Stimulated activated CD4-positive, alpha-beta T cell treated with anti-CD3 and anti-CD28 coated beads, Interleukin-4, amount 100 ng/mL, for 4 hours (primary cell): ENCODE measurements around the gene FRG2C.
A peak's percentile ranks its signal among the peaks of the same experiment; 100 is the strongest.
"Not testable (repeated sequence)": the region's sequence is repeated elsewhere in the genome, so short reads cannot be mapped to it uniquely, and the experiment has no call there.

Experiments
- DNase-seq, 2 experiments: peaks; one replicate each; pipeline ENCODE4 v3.0.0-alpha.2; 2020

FRG2C gene

DNA sequence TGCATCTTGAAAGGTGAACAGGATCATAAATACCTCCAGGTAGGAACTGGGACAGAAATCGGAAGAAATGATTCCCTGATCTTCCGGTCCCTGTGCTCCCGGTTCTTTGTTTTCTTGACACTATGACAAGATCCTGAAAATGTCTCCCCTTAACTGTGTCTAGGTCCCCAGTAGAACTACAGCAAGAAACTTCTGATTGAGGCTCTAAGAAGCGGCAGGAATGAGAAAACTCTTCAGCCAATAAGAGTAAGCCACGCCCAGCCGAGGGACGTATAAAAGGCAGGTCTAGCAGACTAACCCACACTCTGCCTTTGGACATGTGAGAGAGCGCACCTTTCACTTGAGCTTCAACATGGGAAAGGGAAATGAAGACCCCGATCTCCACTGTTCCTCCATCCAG lies at the start of gene FRG2C:
Gene FRG2C, plus strand, starts transcription at position 301 of the 400 bp plus-strand sequence. Its CDS starts 52 bp downstream, at position 353.
- not testable (repeated sequence) for DNase-seq

DNA sequence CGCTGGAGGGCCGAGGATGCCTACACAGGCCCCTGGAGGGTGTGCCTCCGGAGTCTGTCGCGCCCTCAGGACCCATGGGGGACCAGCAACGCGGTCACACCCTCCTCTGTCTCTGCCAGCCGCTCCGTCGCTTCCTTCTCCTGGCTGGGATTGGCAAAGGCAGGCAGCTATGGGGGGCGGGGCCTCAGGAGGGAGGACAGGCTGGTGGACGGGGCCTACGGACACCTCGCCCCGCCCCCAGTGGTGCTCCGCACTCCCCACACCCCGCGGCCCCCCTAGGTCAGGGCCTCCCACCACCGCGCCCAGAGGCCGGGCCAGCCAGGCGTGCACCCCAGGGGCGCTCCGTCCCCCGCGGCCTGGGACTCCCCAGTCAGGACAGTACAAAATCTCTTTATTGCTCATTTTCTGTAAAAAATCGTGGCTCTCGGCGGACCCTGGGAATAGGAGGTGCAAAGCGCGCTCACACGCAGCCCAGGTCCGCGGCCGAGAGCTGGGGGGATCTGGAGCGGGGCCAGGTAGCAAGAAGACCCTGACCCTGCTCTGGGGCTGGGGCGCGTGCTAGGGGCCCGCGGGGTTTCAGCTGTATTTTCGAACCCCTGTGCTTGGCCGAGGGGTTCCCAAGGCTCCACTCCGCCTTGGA lies 45.3 kb upstream of the FRG2C start:
- not testable (repeated sequence) for DNase-seq

DNA sequence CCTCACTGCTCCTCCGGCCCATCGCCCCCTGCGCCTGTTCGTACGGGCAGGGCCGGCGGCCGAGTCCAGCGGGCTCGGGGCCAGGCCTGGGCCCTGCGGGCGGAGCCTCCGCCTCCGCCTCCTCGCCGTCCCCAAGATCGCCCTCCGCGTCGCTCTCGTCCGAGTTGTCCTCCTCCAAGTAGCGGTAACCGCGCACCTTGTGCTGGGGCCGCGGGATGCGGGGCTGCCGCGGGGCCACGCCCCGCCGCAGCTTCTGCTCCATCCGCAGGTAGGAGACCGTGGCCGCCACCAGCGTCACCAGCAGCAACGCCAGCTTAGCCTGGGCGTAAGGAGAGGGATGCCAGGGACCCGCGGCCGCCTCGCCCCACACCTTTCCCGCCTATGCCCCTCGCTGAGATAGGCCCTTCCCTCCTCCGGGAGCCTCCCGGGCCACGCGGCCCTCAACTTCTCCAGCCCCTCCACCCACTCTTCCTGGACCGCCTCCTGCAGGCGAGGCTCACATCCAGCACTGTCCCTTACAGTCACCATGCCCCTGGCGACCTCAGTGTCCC lies 44.6 kb upstream of the FRG2C start:
- not testable (repeated sequence) for DNase-seq

DNA sequence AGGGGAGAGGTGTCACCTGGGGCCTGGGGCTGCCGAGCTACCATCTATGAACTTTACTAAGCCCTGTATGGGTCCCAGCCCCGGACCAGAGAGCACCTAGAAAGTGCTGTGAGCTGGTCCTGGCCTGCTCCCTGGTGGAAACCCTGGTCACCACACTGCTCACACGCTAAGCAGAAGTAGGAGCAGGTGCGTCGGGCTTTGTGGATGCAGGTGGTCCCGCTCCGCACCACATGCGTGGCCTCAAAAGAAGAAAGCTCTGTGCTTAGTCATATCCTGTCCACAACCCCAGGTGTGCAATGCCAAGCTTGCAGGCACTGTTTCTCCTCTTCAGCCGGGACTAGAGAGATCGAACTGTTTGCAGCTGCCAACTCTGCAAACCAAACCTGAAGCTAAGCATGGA lies 42.4 kb upstream of the FRG2C start:
- not testable (repeated sequence) for DNase-seq

DNA sequence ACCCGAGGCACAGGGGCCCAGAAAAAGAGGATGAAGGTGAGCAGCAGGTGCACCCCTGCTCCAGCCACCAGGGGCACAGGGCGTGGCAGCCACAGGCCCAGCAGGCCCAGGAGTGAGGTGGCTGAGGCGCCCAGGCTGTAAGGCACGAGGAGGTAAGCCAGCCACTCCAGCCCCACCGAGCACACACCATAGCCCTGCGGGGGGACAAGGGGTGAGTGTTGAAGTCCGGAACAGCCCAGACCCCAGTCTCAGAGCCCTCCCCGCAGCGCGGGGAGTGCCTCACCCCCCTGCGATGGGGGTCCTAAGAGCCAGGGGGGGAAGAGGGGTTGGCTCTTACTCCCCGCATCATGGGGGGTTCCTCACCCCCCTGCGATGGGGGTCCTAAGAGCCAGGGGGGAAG lies 40.5 kb upstream of the FRG2C start:
- DNase-seq, result not testable (repeated sequence)

DNA sequence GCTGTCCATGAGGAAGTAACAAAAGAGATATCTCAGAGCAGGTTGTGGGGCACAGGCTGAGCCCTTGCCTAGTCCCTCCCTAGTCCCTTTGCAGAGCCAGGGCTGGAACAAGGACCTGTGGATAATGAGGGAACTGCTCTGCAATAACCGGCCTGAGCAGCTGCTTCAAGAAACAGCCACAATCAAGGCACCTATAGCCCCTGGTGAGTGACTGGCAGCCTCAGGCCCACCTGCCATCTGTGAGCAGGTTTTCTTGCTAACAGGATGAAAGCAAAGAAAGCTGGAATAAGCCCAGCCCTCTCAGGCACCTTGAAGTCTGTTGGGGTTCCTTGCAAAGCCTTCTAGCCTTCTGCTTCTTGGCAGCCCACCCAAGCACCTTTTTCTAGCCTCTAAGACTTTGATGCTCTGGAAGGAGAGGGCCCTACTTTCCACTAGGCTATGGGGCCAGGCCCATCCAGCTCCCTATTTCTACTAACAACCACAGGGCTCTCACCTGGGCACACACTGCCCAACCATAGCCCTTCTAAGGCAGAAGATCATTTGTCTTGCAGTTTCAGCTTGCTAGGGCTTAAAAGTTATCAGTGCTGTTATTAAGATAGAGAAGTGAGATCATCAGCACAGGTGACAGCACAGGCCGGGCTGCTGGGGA lies 33.1 kb upstream of the FRG2C start:
- DNase-seq, result not testable (repeated sequence)

DNA sequence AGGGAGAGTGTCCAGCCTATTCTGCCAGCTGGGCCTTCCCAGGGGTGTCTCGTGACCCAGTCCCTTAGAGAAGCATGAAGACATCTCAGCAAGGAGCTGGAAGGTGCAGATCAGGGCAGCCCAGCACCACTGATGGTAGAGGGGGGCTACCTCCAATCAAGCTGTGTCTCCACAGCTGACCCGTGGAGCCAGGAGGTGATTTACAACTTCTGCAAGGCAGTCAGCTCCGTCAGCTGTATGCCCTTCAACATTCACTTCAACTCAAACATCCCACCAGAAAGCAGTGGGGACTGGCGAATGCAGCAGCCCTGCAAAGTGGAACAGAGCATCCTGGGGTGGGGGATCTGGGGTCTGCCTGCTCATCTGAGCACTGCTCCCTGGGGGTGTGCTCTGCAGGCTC lies 32.6 kb upstream of the FRG2C start:
- no peak for DNase-seq

DNA sequence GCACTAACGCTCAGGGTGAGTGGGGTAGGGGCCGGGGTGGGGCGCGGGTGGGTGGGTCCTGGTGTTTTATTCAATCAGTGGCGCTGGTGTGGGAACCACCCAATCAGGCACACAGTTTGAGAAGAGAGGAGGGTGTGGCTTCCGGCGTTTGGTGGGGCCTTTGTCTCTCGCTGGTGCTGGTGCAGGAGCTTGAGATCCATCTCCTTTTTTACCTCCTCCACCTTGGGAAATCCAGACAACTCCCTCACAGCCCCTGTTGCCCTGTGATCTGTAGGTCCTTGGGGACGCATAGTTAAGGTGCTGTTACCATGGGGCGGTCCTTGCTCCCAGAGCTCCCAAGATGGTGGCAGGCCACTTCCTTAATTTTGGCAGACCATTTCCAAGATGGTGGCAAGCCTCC lies 25.2 kb upstream of the FRG2C start:
- DNase-seq, result not testable (repeated sequence)

DNA sequence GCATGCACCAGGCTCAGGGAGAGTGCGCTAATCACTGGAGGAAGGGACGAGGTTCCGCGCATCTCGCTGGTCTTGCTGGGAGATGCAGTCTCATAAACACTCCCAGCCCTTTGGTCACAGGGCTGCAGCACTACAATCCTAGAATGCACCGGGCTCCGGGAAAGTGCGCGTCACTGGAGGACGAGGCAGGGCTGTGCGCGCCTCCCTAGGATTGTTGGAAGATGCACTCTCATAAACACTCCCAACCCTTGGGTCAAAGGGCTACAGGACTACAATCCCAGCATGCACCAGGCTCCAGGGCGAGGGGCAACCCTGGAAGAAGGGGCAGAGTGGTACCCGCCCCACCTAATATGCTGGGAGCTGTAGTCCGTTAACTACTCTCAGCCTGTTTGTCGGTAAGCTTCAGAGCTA lies 23.0 kb upstream of the FRG2C start:
- peak in 1 of 2 experiments; percentile 27 for DNase-seq

DNA sequence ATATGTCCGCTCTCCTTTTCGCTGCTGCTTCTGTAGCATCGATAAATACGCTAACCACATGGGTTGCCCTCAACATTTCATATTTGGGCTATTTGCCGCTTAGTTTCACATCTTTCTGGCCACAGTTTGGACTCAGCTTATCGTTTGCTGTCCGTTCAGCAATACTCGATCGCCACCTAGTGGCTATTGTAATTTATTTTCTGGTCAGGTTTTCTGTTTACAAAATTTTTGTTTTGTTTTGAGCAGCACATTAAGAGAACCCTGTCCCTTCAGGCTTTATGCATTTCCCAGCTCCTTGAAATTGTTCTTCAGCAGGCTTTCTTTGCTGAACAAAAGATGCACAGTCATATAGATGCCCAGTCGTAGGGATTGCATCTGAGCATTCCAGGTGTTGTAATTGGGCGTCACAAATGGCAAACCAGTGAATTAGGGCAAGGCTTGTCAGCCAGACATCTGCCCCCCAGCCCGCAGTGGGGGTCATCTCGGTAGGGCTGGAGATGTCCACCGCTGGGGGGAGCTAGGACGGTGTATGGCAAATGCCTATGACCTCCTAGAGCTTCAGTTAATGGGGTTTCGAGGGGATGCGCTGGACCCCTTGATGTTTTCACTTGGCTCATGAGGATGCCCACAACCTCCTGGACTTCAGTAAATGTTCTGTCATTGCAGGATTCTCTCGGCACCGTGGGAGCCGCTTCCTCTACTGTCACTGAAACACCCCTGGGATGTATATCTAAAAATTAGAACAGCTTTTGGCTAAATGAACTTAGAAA lies 20.9 kb upstream of the FRG2C start:
- DNase-seq, result not testable (repeated sequence)

DNA sequence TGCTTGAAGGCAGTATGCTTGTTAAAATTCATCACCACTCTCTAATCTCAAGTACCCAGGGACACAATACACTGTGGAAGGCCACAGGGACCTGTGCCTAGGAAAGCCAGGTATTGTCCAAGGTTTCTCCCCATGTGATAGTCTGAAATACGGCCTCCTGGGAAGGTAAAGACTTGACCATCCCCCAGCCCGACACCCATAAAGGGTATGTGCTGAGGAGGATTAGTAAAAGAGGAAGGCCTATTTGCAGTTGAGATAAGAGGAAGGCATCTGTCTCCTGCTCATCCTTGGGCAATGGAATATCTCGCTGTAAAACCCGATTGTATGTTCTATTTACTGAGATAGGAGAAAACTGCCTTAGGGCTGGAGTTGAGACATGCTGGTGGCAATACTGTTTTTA lies 18.6 kb upstream of the FRG2C start:
- DNase-seq, result not testable (repeated sequence)

DNA sequence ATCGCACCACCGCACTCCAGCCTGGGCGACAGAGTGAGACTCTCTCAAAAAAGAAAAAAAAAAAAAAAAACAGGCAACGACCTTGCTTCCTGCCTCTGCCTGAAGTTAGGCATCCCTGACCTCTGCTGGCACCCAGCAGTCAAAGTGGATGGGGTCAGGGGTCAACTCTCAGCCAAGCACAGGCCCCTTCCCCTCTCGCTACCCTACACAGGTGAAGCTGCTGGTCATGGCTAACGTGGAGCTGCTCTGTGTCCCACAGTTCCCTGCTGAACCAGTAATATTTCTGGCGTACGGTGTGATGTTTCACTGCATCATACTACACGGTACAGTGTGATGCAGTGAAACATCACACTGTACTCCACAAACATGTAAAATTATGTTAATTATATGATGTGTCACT lies 13.9 kb upstream of the FRG2C start:
- DNase-seq, result no peak

DNA sequence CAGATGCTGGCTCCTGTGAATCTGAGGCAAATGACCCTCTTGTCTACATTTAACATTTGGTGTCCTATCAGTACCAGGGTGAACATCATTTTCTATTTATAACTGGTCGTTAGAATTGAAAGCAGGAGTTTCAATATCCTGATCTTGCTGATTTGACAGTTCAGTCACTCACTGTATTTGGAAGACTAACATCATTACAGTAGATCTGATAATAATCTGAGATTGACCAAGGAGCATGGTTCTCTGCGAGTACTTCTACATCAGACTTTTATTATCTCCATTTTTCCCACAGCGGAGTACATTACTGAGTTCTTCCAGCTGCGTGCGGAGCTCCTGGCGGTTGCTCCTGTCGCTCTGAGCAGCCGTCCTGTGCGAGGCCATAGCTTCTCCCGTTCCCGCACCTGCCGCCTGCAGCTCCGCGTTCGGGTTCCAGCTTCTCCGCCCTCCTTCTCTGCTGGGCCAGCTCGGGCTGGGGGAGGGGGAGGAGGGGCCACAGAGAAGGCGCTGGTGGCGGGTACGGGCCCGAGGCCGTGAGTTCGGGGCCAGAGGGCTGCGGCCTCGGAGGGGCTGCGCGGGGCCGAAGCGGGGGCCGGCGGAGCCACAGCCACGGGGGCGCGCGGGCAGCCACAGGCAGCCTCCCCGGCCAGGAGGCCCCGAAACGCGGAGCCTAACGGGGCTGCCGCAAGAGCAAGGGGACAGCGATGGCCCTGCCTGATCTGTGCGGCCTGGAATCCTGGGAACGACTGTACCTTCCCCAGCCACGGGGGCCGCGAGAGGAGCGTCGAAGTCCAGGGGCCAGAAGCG lies 8.8 kb upstream of the FRG2C start:
- DNase-seq, result not testable (repeated sequence)

DNA sequence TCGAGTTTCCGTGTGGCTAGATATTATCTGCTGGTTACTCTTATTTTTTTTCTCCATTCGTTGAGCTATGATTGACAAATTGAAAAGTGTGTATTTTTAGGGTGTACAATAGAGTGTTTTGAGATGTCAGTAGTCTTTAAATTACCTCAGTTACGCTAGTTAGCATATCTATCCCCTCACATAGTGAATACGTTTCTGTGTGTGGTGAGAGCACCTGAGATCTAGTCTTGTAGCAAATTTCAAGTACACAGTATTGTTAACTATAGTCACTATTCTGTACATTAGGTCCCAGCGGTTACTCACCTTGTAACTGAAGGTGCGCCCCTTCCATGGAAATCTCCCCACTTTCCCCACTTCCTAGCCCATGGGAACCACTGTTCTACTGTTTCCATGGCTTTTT lies 8.2 kb upstream of the FRG2C start:
- DNase-seq, result not testable (repeated sequence)

DNA sequence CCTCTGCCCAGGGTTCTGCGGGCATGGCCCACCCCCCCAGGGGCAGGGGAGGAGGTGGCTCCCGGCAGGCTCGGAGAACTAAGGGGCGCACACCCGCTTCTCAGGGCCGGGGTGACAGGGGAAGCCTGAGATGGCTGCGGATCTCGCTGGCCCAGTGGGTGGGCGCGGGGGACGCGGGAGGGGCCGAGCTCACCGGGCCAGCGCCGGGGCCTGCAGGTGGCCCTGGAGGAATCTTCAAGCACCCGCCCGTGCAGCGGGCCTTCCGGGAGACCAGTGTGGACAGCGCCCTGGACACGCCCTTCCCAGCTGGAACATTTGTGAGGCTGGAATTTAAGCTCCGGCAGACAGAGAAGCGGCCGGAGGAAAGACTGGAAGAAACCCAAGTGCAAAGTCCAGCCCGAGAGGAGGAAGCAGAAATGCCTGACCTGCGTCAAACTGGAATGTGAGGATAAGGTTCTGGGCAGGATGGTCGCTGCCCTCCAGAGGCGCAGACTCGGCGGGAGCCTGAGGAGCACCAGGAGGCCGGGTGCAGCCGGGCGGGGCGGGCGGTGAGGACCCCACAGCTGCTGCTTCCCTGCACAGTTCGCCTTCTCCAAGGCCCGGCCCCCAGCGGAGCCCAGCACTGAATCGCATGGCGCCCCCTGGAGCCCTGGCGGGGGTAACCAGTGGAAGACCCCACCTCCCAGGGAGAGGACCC lies 5.6 kb upstream of the FRG2C start:
- DNase-seq, result not testable (repeated sequence)

DNA sequence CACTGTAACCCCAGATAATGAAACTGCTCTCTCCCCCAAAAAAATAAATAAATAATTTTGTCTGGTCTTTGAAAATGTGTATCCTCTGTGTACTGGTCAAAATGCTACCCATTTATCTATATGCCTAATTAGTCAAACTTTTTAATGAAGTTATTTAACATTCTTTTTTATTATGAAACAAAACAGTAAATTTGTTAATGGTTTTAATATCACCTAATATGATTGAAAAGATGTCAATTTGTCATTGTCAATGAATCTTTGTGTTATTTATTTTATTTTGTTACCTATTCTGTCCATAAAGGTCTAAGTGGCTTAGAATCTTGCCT lies 5.1 kb upstream of the FRG2C start:
- DNase-seq, result not testable (repeated sequence)

DNA sequence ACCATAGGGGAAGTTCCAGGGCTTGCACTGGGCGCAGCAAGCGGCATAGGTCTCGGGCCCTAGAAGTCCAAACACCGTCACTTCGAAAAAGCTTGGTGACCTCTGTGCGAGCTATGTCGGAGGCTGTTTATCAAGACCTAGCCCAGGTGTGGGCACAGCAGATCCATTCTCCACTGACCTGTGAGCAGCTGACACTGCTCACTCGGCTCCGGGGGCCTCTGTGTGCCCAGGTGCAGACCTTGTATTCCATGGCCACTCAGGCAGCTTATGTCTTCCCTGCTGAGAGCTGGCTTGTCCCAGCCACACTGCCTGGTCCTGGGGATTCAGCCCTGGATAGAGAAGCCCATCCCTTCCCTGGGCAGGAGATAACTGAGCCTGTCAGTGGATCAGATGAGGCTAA lies 1.5 kb downstream of the FRG2C start:
- not testable (repeated sequence) for DNase-seq

DNA sequence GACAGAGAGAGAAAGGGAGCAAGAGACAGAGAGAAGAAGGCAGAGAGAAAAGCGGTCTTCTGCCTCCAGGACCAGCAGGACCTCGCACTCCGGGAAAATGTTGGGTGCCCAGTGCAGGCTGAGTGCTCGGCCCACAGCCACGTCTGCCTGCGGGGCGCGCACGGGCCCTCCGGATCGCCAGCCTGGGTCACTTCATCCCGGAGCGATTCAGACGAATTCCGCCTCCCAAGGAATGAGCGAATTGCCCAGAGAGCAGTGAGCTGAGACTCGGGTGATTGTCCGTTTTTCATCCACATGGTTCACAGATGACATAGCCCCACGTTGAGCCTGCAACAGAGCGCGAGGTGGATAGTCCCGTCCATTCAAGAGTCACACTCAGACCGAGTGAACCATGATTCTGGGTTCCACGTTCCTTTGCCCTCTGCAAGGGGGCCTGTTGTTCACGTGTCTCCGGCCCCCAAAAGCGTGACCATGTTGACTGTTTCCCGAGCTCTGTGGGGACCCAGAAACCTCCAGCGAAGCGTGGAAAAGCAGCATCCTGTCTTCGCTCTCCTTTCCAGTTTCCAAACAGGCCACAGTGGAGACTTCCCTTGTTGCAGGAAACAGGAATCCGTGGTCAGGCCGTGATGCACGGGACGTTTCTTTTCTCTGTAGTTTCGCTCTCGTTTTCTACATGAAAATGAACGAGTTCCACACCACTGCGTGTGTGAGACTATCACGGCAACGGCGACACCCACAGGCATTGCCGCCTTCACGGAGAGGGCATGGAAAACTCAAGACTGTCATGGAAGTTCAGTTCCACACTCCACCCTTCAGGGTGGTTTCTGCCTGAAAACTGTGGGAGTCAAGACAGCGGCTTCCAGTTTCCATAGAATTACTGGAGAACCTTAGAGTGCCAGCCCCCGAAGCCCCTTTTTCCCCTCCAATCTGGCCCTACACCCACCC lies 3.9 kb downstream of the FRG2C start:
- DNase-seq, result not testable (repeated sequence)

DNA sequence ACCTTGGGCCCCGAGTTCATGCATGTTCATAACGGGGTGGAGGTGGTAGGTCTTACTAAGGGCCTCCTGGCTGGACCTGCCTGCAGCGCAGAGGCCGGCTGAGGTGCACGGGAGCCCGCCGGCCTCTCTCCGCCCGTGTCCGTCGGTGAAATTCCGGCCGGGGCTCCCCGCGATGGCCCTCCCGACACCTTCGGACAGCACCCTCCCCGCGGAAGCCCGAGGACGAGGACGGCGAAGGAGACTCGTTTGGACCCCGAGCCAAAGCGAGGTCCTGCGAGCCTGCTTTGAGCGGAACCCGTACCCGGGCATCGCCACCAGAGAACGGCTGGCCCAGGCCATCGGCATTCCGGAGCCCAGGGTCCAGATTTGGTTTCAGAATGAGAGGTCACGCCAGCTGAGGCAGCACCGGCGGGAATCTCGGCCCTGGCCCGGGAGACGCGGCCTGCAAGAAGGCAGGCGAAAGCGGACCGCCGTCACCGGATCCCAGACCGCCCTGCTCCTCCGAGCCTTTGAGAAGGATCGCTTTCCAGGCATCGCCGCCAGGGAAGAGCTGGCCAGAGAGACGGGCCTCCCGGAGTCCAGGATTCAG lies 4.7 kb downstream of the FRG2C start:
- peak in 1 of 2 experiments; percentile 48 for DNase-seq
